Activated B cell treated with CpG ODN at 0.5 μM for 24 hours (primary cell): ENCODE results near the gene HDAC4. TPM values are rescaled to one million over a fixed set of nuclear protein-coding genes. Genes with fewer than 3 reads are reported as not detected.

ENCODE experiments used
- ATAC-seq: fragments of 200-7000 bp; cut with Tn5 transposase; one replicate; pipeline ENCODE4 v1.10.0; 2021; ENCODE audit warnings: low read depth, mild to moderate bottlenecking, moderate library complexity
- CTCF ChIA-PET: fragments of 350-600 bp; sonication (Branson Sonifier 250); formaldehyde crosslinking; loops from one replicate; lab custom pipeline; 2021; ENCODE audit warnings: antibody characterized with exemption; lab: Charles Lee
- POLR2A ChIA-PET: fragments of 350-600 bp; sonication (Branson Sonifier 250); formaldehyde crosslinking; loops from one replicate; lab custom pipeline; 2021; ENCODE audit warnings: antibody characterized with exemption; lab: Charles Lee
- DNase-seq: peaks from one replicate; pipeline ENCODE4 v3.0.0; 2022
- H3K27ac Mint-ChIP-seq: one replicate; pipeline ENCODE4 v1.8.0; 2020; ENCODE audit warnings: mixed read lengths
- H3K27me3 Mint-ChIP-seq: one replicate; pipeline ENCODE4 v1.8.0; 2021; ENCODE audit warnings: mixed read lengths
- H3K36me3 Mint-ChIP-seq: one replicate; pipeline ENCODE4 v1.8.0; 2021; ENCODE audit warnings: low read depth, mixed read lengths
- H3K4me1 Mint-ChIP-seq: one replicate; pipeline ENCODE4 v1.8.0; 2021; ENCODE audit warnings: mixed read lengths
- H3K4me3 Mint-ChIP-seq: one replicate; pipeline ENCODE4 v1.8.0; 2020; ENCODE audit warnings: mild to moderate bottlenecking, mixed read lengths
- H3K9me3 Mint-ChIP-seq: one replicate; pipeline ENCODE4 v1.8.0; 2020; ENCODE audit warnings: mixed read lengths
- CTCF ChIP-seq: fragments of 200-600 bp; IDR thresholded peaks from one replicate; pipeline ENCODE4 v1.8.0; 2022; ENCODE audit warnings: antibody characterized with exemption, mild to moderate bottlenecking
- intact Hi-C: fragments of 100-400 bp; cut with micrococcal nuclease; formaldehyde crosslinking; loops from one replicate; pipeline ENCODE4 v1.15.1; 2024
- total RNA-seq: library from RNA; stranded (reverse); gene quantifications from 2 replicates; pipeline ENCODE4 v1.2.3, GENCODE V29; 2022

The HDAC4 gene
- total RNA-seq, 1 donor from 2014 or later = 31.9 TPM

- Mint-ChIP-seq H3K9me3 (no peaks in the 10 kb centered on the region), H3K36me3 (peaks cover 12% of the 10 kb centered on the region), H3K27ac (no peak overlapping the region), H3K4me1 (no peaks in the 10 kb centered on the region), H3K27me3 (no peaks in the 10 kb centered on the region), H3K4me3 (no peak overlapping the region)
- ATAC-seq = no peak
- no peak for DNase-seq
- intact Hi-C loops = no loop called here
- no peak for TF ChIP-seq CTCF
- ChIA-PET POLR2A (no interaction called here), CTCF (no interaction called here)
Measured at GRCh38 chr2:239097428-239097696, 303.5 kb downstream of the HDAC4 start.

DNA sequence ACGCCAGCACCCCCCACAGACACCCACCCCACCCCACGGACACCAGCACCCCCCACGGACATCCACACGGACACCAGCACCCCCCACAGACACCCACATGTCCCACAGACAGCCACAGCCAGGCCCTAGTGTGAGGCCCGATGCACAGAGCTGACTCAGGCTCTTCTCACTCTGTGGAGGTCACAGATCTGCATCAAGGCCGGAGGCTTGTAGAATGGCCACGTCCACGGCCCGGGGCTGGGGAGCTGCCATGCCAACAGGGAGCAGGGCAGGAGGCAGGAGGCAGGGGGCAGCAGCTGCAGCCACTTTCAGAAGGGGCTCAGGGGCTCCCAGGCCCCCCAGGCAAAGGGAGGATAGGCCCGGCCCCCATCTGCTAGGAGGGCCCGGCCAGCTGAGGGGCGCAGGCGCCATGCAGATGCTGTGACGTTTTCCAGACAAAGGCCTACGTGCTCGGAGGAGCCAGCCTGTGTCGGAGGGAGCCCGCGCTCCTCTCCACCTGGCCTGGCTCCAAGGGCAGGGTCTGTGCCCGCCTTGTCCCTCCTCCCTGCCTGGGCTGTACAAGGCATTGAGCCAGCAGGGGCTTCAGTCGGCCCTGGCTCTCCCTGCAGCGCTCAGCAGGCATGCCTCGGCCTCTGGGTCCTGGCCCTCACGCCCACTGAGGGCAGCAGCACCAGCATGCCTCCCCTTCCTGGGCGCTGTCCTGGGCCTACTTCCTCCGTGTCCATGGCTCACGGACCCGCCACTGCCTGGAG, 304.0 kb downstream of the HDAC4 start:
- no peak overlapping the region for H3K4me3 Mint-ChIP-seq
- intact Hi-C loops = no loop called here
- H3K9me3 Mint-ChIP-seq = no peaks in the 10 kb centered on the region
- CTCF ChIA-PET = no interaction called here
- H3K27ac Mint-ChIP-seq = no peak overlapping the region
- POLR2A ChIA-PET = no interaction called here
- TF ChIP-seq CTCF = no peak
- DNase-seq = no peak
- H3K4me1 Mint-ChIP-seq = no peaks in the 10 kb centered on the region
- ATAC-seq = no peak
- peaks cover 9% of the 10 kb centered on the region for H3K36me3 Mint-ChIP-seq
- H3K27me3 Mint-ChIP-seq = no peaks in the 10 kb centered on the region

- Mint-ChIP-seq H3K4me3 (no peak overlapping the region), H3K27ac (no peak overlapping the region), H3K27me3 (no peaks in the 10 kb centered on the region), H3K4me1 (no peaks in the 10 kb centered on the region), H3K36me3 (peaks cover 9% of the 10 kb centered on the region), H3K9me3 (no peaks in the 10 kb centered on the region)
- CTCF ChIA-PET = no interaction called here
- POLR2A ChIA-PET = no interaction called here
- no peak for TF ChIP-seq CTCF
- intact Hi-C loops = no loop called here
- DNase-seq (no peak), ATAC-seq (no peak)
Measured at GRCh38 chr2:239095460-239096081, 305.2 kb downstream of the HDAC4 start.

DNA sequence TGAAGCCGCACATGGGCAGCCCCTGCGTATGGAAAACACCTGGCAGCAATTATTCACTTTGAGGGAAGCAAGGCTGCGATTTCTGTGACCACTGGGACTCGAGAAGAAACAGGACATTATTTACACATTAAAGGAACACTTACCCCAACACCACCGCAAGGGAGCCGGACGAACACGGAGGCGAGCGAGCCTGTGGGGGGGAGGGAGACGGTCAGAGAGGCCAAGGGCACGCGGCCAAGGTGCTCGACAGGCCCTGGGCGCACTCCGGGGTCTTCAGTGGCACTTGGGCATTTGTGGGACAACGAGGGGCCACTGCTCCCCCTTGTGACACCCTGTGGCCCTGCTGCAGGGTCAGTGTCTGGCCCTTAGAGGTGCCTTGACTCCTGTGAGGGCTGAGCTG, 306.0 kb downstream of the HDAC4 start:
- no peaks in the 10 kb centered on the region for H3K4me1 Mint-ChIP-seq
- ATAC-seq = no peak
- no peak for DNase-seq
- intact Hi-C loops = no loop called here
- TF ChIP-seq CTCF = no peak
- POLR2A ChIA-PET = no interaction called here
- H3K9me3 Mint-ChIP-seq = no peaks in the 10 kb centered on the region
- peaks cover 7% of the 10 kb centered on the region for H3K36me3 Mint-ChIP-seq
- no peak overlapping the region for H3K27ac Mint-ChIP-seq
- CTCF ChIA-PET = no interaction called here
- H3K27me3 Mint-ChIP-seq = no peaks in the 10 kb centered on the region
- H3K4me3 Mint-ChIP-seq = no peak overlapping the region

DNA sequence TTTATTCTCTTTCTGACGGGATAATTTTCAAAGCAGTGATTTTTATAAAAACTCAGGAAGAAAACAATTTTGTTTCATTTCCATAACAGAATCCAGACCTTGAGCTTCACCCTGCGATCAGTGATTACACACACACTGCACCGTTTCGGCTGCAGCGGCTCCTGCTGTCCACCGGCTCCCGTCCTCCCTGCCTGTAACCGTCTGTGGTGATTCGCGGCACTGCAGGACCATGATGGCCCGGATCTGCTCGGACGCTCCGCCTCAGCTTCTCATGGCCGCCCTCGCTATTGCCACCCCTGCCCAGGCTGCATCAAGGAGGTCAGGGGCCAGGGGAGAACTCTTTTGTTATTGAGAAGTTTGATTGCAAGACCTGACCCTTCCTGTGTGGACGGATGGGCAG, 306.9 kb downstream of the HDAC4 start:
- peaks cover 7% of the 10 kb centered on the region for H3K36me3 Mint-ChIP-seq
- POLR2A ChIA-PET = no interaction called here
- intact Hi-C loops = no loop called here
- no peaks in the 10 kb centered on the region for H3K9me3 Mint-ChIP-seq
- no peaks in the 10 kb centered on the region for H3K27me3 Mint-ChIP-seq
- no peak overlapping the region for H3K27ac Mint-ChIP-seq
- CTCF ChIA-PET = no interaction called here
- no peak for DNase-seq
- no peaks in the 10 kb centered on the region for H3K4me1 Mint-ChIP-seq
- ATAC-seq = no peak
- no peak for TF ChIP-seq CTCF
- no peak overlapping the region for H3K4me3 Mint-ChIP-seq
